ENCODE measurements around the gene WDFY3.

Gene WDFY3

DNA sequence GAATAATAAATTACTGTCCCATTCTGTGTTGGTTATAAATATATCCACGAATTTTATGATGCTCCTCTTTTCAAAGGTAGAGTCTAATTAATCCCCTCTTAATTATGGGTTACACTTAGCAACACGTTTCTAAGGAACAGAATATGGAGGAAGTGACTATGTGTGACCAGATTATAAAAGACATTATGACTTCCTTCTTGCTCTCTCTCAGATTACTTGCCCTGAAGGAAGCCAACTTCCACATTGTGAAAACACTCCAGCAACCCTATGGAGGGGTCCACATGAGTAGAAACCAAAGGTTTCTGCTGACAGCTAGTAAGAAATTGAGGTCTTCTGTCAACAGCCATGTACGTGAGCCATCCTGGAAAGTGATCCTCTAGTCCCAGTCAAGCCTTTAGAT lies 59.3 kb downstream of the WDFY3 start:
- no peak for DNase-seq

DNA sequence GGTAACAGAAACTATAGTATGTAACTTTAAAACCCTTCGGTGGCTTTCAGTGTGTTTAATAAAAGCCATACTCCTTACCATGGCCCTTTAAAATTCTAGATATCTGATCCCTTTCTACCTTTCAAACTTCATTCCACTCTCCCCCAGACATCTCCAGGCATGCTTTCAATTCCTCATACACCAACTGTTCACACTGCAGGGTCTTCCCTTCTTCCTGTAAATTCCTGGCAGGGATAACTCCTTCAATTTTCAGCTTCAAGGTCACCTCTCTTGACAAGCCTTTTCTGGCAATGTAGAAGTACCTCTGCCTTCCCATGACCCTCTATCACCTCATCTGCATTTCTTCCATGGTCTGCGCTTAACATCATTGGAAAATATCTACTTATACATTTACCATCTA lies 60.8 kb downstream of the WDFY3 start:
- DNase-seq, result no peak

DNA sequence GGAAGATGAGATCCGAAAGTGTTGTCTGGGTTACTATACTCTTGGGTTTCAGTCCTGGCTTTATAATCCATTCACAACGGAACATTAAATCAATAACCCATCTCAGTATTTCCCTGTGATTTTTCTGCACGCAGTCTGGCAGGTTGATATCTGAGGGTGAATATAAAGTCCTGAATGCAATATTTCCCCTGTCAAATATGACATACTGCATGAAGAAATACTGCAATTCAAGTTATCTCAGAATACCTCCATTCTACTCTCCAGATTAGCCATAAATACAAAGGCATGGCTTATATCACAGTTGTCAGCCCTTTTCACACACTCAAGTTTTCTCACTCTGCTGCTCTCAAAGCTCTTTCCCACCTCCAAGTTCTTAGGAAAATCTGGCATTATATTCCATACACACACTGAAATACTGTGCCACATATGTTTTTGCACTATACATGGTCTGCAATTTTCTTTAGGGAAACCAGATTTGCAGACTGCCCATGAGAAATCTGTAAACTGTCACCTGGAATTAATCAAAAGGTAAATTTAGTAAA lies 64.7 kb downstream of the WDFY3 start:
- DNase-seq, result no peak

DNA sequence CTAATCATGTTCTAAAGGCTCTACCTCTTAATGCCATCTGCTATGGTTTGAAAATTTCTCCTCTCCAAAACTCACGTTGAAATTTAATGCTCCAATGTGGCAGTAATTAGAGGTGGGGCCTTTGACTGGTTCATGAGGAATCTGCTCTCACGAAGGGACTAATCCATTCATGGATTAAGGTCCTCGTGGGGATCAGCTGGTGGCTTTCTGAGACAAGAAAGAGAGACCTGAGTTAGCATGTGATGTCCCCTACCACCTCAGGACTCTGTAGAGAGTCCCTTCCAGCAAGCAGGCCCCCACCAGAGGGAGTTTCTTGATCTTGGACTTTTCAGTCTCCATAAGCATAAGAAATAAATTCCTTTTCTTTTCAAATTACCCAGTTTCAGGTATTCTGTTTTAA lies 65.3 kb downstream of the WDFY3 start:
- DNase-seq, result no peak

DNA sequence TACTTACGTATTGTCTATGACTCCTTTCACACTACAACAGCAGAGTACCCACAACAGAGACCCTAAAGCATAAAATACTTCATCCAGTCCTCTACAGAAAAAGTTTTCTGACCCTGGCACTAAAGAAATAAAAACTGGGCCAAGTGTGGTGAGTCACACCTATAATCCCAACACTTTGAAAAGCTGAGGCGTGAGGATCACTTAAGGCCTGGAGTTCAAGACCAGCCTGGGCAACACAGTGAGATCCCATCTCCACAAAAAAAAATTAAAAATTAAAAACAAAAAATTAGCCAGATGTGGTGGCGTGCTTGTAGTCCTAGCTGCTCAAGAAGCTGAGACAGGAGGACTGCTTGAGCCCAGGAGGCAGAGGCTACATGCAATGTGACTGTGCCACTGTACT lies 66.9 kb downstream of the WDFY3 start:
- DNase-seq, result no peak

DNA sequence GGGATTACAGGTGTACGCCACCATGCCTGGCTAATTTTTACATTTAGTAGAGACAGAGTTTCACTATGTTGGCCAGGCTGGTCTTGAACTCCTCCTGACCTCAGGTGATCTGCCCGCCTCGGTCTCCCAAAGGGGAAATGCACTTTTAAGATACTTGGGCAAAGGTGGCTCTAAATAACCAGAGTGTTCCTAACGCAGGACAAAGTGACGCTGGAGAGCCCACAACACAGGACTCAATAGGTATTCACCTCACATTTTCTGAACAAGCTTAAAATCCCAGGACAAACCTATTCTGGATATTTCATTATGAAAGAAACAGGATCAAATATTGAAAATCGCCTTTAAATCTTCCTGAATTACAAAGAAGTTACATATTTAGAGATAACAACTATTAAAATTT lies 69.0 kb downstream of the WDFY3 start:
- DNase-seq, result no peak

DNA sequence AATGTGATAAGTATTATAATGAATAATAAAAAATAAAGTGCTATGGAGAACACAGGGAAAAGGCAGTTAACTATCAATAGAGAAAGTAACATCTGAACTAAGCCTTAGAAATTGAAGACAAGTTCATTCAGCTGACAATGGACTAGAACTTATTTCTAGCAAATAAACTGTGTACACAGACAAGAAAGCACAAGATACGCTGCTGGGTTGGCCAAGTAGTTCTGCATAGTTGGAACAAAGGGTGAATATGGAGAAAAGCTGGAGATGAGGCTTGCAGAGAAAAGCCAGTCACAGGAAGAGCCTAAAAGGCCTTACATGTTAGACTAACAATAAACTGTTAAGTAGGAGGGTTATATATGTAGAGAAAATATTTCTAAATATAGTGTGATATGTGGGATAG lies 71.2 kb downstream of the WDFY3 start:
- DNase-seq, result no peak

DNA sequence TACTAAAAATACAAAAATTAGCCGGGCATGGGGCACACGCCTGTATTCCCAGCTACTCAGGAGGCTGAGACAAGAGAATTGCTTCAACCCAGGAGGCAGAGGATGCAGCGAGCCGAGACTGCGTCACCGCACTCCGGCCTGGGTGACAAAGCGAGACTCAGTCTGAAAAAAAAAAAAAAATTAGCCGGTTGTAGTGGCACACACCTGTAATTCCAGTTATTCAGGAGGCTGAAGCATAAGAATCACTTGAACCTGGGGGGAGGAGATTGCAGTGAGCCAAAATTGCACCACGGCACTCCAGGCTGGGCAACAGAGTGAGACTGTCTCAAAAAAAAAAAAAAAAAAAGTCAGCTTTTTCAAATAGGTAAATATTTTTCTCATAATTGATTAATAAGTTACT lies 71.9 kb downstream of the WDFY3 start:
- DNase-seq, result no peak

DNA sequence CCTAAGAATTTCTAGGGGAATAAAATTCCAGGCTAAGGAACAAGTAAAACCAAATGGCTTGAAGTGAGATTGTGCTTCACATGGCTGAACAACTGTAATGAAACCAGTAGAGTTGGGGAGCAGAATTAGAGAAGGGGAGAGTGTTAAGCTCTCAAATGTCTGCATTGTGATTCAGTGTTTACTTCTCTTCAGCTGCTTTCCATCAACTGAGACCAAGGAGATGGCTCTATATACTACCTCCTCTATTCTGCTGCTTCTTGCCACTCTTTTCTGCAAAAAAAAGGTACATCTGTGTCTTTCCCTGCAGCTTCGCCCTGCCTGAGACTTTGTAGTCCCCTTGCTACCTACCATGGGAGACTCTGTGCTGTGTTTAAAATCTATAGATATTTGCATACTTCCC lies 73.5 kb downstream of the WDFY3 start:
- DNase-seq, result no peak

DNA sequence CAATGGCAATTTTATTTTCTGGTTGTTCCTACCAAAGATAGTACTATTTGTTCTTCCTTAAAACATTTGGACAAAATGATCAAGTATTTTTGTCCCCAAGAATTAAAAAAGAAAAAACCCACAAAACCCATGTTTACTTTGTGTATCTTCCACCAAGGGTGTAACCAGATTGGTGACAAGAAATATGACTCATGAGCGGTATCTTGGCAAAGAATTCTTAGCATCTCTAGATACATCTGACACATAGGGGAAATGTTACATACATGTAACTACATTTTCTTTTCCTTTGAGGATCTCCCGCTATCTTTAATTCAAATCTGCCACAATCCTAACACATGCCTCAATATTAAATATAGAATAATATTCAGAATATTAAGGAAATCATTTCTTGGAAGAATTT lies 78.7 kb downstream of the WDFY3 start:
- peak; percentile 13 for DNase-seq

DNA sequence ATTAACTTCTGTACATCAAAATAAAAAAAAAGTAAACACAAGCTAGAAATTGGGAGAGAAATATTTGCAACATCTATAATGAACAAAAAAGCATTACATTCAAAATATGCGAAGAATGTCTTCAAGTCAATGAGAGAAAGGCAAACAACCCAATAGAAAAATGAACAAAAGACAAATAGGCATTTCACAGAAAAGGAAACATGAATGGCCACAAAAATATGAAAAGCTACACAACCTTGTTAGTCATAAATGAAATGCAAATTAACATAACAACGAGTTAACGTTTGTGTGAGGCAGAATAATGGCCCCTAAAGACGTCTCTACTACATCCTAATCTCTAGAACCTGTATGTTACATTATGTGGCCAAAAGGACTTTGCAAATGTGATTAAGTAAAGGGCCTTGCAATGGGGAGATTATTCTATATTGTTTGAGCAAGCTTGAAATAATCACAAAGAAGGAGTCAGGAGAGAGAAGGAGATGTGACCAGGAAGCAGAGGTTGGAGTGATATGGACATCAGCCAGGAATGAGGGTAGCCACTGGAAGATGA lies 86.8 kb downstream of the WDFY3 start:
- DNase-seq, result no peak

DNA sequence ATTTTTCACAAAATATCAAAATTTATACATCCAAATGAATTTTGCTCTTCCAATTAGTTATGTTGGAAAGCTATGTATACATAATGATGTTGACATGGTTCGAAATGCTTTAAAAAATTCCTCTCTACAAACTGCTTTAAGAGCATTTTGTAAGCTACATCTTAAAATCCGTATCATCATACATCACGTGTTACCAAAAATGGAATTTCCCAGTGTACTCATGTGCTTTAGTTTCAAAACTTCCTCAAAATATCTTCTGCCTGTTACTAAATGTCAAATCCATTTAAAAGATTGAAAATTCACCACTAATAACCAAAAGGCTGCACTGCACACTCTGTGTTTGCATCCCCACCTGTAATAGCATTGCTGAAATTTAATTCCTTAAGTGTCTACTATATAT lies 87.9 kb downstream of the WDFY3 start:
- DNase-seq, result no peak

DNA sequence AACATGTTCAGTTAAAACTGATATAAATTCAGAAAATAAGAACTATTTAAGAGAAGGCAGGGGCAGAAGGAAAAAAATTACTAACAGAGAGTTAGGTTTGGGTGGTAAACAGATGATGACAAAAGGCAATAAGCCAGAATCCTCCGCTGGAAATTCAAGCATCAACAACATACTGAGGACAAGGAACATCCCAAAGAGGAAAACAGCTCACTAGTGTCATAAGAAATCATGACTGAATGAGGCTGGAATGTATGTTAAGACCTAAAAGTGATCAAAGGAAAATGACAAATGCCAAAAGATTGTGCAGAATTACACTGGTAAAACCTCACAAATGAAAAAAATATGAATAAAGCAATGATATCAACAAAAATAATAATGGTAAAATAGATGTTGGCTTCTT lies 88.4 kb downstream of the WDFY3 start:
- no peak for DNase-seq

DNA sequence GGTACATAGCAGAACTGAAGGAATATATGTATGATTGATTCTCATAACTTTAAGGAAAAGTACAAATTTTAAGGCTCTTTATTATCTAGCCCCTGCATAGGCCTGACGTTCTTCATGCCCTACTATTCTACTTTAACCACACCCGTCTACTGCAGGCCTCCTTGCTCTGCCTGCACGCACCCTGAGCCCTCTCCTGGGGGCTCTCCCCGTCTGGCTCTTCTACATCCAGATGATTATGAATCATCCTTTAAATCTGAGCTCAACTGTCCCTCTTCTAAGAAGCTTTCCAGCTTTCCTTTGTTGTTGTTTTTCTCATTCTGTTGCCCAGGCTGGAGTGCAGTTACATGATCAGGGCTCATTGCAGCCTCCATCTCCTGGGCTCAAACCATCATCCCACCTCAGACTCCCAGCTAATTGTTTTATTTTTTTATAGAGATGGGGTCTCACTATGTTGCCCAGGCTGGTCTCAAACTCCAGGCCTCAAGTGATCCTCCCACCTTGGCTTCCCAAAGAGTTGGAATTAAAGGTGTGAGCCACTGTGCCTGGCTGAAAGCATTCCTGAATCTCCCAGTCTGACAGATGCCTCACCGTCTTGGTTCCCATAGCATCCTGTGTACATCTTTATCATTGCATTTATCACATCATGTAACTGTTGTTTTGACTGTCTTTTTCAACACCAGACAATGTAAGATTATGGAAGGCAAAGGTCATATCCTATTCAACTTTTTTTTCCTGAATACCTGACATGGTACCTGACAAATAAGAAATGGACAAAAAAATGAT lies 89.2 kb downstream of the WDFY3 start:
- no peak for DNase-seq

DNA sequence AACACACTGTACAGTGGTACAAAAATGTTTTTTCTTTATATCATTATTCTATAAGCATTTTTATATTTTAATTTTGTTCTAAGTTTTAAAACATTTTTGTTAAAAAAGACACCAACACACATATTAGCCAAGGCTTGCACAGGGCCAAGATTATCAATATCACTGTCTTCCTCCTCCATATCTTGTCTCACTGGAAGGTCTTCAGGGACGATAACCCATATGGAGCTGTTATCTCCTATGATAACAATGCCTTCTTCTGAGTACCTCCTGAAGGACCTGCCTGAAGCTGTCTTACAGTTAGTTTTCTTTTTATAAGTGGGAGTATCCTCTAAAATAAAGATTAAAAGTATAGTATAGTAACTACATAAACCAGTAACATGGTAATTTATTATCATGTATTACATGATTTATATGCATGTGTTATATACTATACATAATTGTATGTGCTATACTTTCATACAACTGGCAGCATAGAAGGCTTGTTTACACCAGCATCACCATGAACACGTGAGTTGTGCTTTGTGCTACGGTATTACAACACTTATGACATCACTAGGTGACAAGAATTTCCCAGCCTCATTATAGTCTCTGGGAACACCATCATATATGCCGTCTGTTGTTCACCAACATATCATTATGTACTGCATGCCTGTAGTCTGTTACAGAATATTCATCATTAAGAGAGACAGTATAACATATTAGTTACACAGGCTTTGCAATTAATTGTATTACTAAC lies 90.7 kb downstream of the WDFY3 start:
- DNase-seq, result peak; percentile 53

DNA sequence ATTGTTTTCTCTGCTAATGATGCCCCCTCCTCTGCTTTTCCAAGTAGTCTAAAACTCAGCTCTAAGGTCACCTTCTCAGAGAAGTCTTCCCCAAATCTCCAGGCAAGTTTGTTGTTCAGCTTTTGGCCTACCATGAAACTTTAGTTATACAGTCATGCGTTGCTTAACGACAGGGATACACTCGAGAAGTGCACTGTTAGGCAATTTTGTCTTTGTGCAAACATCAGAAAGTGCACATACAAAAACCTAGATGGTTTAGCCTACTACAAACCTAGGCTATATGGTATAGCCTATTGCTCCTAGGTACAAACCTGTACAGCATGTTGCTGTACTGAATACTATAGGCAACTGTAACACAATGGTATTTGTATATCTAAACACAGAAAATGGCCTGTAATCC lies 91.9 kb downstream of the WDFY3 start:
- no peak for DNase-seq

DNA sequence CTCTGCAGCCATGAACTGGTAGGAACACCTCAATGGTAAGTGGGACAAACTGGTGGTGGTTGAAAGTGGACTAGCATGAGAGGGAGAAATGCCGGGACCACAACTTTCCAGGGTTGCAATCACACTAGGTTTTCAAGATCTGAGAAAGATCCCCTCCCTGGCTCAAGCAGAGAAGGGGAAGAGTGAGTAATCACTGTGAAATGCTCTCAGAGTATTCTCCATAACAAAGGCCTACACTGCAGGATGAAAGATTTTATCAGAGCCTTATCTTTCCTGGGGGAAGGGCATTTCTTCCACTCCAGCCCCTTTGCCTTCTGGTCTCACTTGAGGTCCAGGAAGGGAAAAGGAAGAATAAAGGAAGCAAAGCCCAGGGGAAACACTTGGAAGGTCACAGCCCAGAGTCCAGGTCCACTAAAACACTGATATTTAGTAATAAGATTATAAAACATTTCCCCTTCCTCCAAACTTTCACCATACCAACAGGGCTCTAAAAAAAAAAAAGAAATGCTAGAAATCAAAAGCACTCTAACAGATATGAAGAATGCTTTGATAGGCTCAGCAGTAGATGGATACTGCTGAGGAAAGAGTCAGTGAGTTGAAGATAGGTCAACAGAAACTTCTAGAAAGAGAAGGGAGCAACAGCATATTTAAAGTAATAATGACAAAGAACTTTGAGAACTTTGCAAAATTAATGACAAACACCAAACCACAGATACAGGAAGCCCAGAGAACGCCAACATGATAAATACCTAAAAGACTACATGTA lies 95.9 kb downstream of the WDFY3 start:
- DNase-seq, result peak; percentile 47

DNA sequence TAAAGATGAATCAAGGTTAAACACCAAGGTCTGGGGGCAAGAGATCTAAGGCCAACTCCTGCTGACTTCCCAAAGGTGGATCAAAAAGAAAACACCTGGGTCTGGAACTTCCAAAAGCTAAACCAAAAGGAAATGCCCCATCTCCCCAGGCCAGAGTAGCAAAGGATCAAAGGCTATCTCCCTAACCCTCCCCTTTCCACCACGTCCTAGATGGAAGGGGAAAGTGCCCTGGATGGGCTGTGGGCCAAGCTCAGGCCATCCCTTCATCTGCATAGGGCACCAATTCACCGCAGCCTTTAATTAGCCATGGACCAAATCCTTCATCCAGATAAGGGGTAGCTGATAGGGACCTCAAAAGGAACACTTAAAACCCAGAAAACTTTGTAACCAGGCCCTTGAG lies 100.2 kb downstream of the WDFY3 start:
- DNase-seq, result no peak

DNA sequence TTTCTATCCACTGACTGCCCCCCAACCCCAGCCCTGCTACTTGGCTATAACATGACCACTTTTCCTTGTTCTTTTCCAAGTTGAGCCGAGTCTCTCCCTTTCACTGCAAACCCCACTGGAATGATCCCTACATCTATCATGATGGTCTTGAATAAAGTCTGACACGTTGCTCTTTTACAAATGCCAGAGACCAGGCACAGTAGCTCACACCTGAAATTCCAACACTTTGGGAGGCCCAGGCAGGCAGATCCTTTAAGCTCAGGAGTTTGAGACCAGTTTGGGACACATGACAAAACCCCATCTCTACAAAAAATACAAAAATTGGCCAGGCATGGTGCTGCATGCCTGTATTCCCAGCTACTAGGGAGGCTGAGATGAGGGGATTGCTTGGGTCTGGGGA lies 100.9 kb downstream of the WDFY3 start:
- no peak for DNase-seq

DNA sequence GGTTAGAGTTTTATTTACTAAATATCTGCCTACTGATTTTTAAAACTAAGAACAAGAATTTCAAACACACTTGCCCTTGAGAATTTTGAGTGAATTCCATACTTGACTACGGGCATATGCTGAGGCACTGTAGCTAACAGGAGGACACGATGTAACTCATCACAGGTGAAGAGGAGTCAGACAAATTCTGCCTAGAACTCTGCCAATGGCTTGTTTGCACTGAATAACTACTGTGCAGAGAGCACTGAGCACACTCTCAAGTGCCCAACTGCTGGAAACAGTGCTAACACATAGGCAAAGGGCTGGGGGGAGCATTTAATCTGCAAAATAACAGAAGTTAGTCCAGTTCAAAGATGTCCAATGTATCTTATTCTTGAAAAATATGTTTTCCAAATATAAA lies 104.4 kb downstream of the WDFY3 start:
- DNase-seq, result no peak

DNA sequence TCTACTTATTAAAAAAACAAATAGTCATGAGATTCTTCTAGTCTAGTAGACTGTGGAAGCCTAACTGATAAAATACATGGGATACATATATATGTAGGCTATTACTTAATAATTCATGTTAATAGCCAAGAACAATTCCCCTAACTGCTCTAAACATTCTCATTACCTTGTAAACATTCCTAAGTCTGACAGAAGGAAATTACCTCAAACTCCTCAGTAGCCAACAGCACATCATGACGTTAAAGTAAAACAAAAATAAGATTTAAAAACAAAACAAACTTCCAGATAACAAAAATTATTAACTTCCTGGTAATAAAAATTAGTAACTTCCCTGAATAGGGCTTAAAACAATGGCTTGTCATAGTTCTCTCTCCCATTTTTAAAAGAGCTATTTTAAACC lies 109.2 kb downstream of the WDFY3 start:
- DNase-seq, result no peak

DNA sequence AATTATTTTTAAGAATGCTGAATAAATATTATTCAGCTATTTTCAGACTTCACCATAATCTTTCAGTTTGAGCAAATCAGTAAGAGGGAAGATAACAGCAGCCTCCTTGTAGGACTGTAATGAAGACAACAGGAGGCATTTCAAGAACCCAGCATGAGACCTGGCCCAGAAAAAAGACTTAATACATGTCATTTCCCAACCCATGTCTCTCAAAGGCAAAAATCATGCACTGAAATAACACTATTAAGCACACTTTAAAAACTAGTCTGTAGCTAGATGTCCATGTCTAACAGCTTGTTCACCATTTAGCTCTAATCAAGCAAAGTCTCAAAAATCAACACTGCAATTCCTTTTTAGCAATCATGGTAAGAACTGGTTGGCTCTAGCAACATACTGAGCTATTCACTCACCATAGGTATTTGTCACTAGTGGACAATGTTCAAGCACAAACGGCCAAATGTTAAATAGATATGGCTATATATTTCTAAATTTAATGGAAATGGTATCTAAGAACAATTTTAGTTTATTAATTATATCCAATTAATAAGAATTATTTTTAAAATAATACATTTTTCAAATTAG lies 109.9 kb downstream of the WDFY3 start:
- DNase-seq, result no peak

DNA sequence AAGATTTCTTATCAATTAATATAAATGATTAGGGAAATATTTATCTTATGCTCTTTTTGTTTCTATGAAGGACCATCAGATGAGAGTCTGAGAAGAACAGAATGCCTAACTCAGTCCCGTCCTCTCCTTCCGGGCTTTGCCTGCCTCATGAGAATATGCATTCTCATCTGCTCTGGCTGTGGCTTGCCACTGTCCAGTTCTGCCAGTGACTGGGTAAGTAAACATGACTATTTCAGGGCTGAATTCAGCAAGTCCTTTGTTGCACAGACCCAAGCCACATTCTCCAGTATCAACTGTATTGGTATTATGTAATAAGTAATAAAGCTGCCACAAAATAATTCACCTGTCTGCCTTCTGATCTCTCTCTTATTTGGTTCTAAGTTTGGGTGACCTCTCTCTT lies 110.7 kb downstream of the WDFY3 start:
- peak; percentile 9 for DNase-seq
